Fibroblast of lung (primary cell): ENCODE results near the gene GRHL1.

ENCODE experiments used
- EZH2 ChIP-seq: IDR thresholded peaks from 2 replicates; pipeline ENCODE4 v1.5.1; 2012; ENCODE audit warnings: low read length, control low read depth, mild to moderate bottlenecking; ENCODE audit errors: missing control alignments
- TF ChIP-seq, protein P1 (sequence below), 2 donors: IDR thresholded peaks in 1 of 2; conservative IDR thresholded peaks in 1 of 2; 1 replicate in 1 of 2; 2 replicates in 1 of 2; pipeline ENCODE4 v1.5.1; 2011 to 2012; ENCODE audit warnings: low read length in 2 of 2, control low read depth in 1 of 2, inconsistent platforms in 1 of 2, low read depth in 1 of 2, mild to moderate bottlenecking in 1 of 2

DNA sequence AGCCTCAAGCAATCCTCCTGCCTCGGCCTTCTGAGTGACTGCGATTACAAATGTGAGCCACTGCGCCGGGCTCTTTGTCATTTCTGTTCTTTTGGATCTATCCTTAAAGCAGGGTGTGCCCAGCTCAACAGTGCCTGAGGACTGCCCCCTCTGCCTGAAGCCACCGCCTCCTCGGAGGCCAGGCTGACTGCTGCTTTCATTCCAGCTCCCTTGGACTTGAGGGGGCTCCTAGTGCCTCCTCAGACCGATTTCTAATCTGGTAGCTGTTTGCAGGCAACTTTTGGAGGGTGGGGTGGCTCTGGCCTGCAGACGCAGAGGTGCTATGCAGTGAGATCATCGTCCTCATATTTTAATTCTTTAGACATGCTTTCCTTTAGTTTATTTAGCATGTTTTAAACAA lies 55.9 kb downstream of the GRHL1 start:
- no peak for TF ChIP-seq EZH2
- TF ChIP-seq, protein P1, sequence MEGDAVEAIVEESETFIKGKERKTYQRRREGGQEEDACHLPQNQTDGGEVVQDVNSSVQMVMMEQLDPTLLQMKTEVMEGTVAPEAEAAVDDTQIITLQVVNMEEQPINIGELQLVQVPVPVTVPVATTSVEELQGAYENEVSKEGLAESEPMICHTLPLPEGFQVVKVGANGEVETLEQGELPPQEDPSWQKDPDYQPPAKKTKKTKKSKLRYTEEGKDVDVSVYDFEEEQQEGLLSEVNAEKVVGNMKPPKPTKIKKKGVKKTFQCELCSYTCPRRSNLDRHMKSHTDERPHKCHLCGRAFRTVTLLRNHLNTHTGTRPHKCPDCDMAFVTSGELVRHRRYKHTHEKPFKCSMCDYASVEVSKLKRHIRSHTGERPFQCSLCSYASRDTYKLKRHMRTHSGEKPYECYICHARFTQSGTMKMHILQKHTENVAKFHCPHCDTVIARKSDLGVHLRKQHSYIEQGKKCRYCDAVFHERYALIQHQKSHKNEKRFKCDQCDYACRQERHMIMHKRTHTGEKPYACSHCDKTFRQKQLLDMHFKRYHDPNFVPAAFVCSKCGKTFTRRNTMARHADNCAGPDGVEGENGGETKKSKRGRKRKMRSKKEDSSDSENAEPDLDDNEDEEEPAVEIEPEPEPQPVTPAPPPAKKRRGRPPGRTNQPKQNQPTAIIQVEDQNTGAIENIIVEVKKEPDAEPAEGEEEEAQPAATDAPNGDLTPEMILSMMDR (conservative IDR thresholded peaks at IDR 0.05 in 1 of 2, IDR thresholded peaks at IDR 0.05 in 1 of 2; ENCODE audit: low read depth in 1 of 2, low read length in 2 of 2), result no peak
